Measurements from ENCODE around the gene CDK5RAP3. TPM values are rescaled to one million over a fixed set of nuclear protein-coding genes. Genes with fewer than 3 reads are reported as not detected.
"Not testable (repeated sequence)": the region's sequence is repeated elsewhere in the genome, so short reads cannot be mapped to it uniquely, and the experiment has no call there.

CDK5RAP3 gene
- total and polyA plus RNA-seq, 3 experiments from 2014 or later: 81.3 to 184 (median 178) TPM

GRCh38 chr17:47931848-47932247, 39.1 kb upstream of the CDK5RAP3 start:
- no peak for DNase-seq
- POLR2A ChIA-PET: interaction anchor here (0.6 kb wide), 2 partner anchors 32 to 213 kb away, joined by 3 to 5 read pairs; no protein-coding TSS in a partner anchor
- Histone ChIP-seq H3K4me1 (ENCODE audit: insufficient read depth, low read length) (no peaks in the 10 kb centered on the region), H3K9me3 (ENCODE audit: low read length) (no peaks in the 10 kb centered on the region), H3K4me3 (ENCODE audit: low read length) (no peak overlapping the region), H3K27me3 (ENCODE audit: insufficient read depth, low read length, poor library complexity, severe bottlenecking) (no peaks in the 10 kb centered on the region), H3K36me3 (ENCODE audit: insufficient read depth, low read length) (peaks cover 11% of the 10 kb centered on the region), H3K27ac (ENCODE audit: low read depth, low read length) (no peak overlapping the region)
- peak overlapping the region in 3 of 8 donors; percentile 11 to 32 (median 14) for H3K27ac Mint-ChIP-seq
- peaks cover 0 to 1% of the 10 kb centered on the region in 2 donors for H3K27me3 Mint-ChIP-seq
- H3K9me3 Mint-ChIP-seq: no peaks in the 10 kb centered on the region
- H3K4me1 Mint-ChIP-seq: no peaks in the 10 kb centered on the region
- H3K36me3 Mint-ChIP-seq: peaks cover 0 to 38% (median 14%) of the 10 kb centered on the region in 3 donors
- CTCF ChIA-PET: interaction anchor here (1.1 kb wide), 1 partner anchor 14 kb away, joined by 3 read pairs; no protein-coding TSS in a partner anchor
- no peak overlapping the region for H3K4me3 Mint-ChIP-seq

- DNase-seq: no peak
- Histone ChIP-seq H3K4me3 (ENCODE audit: low read length) (no peak overlapping the region), H3K27me3 (ENCODE audit: insufficient read depth, low read length, poor library complexity, severe bottlenecking) (no peaks in the 10 kb centered on the region), H3K4me1 (ENCODE audit: insufficient read depth, low read length) (no peaks in the 10 kb centered on the region), H3K9me3 (ENCODE audit: low read length) (no peaks in the 10 kb centered on the region), H3K27ac (ENCODE audit: low read depth, low read length) (no peak overlapping the region), H3K36me3 (ENCODE audit: insufficient read depth, low read length) (peaks cover 5% of the 10 kb centered on the region)
- no peak overlapping the region for H3K27ac Mint-ChIP-seq
- H3K9me3 Mint-ChIP-seq: no peaks in the 10 kb centered on the region
- ChIA-PET CTCF (interaction anchor here (1.2 kb wide), 1 partner anchor 12 kb away, joined by 4 read pairs; no protein-coding TSS in a partner anchor), POLR2A (no interaction called here)
- no peak overlapping the region for H3K4me3 Mint-ChIP-seq
- H3K27me3 Mint-ChIP-seq: peaks cover 0 to 1% of the 10 kb centered on the region in 2 donors
- H3K36me3 Mint-ChIP-seq: peaks cover 0 to 9% (median 5%) of the 10 kb centered on the region in 3 donors
- H3K4me1 Mint-ChIP-seq: no peaks in the 10 kb centered on the region
These were observed 36.1 kb upstream of the CDK5RAP3 start for GRCh38 chr17:47934856-47935255.

- H3K27ac ChIP-seq (ENCODE audit: low read depth, low read length); POLR2A ChIA-PET; H3K9me3 Mint-ChIP-seq; H3K4me3 ChIP-seq (ENCODE audit: low read length); H3K27me3 ChIP-seq (ENCODE audit: insufficient read depth, low read length, poor library complexity, severe bottlenecking); H3K27ac Mint-ChIP-seq; H3K4me1 ChIP-seq (ENCODE audit: insufficient read depth, low read length); DNase-seq; H3K36me3 ChIP-seq (ENCODE audit: insufficient read depth, low read length); H3K4me1 Mint-ChIP-seq; H3K4me3 Mint-ChIP-seq; H3K27me3 Mint-ChIP-seq; H3K36me3 Mint-ChIP-seq; H3K9me3 ChIP-seq (ENCODE audit: low read length): not testable (repeated sequence)
- CTCF ChIA-PET: interaction anchor here (0.7 to 1.2 kb wide), 3 partner anchors 11 to 15 kb away, joined by 3 to 4 read pairs (median 3); no protein-coding TSS in a partner anchor
These were observed 35.4 kb upstream of the CDK5RAP3 start for GRCh38 chr17:47935468-47935867.

GRCh38 chr17:47935961-47936360, 35.0 kb upstream of the CDK5RAP3 start:
- Mint-ChIP-seq H3K4me1 (peaks cover 3 to 7% (median 6%) of the 10 kb centered on the region in 3 donors), H3K27ac (no peak overlapping the region), H3K9me3 (no peaks in the 10 kb centered on the region), H3K4me3 (no peak overlapping the region), H3K27me3 (peaks cover 0 to under 1% of the 10 kb centered on the region in 2 donors), H3K36me3 (no peaks in the 10 kb centered on the region)
- H3K36me3 ChIP-seq (ENCODE audit: insufficient read depth, low read length): no peaks in the 10 kb centered on the region
- H3K4me1 ChIP-seq (ENCODE audit: insufficient read depth, low read length): peaks cover 3% of the 10 kb centered on the region
- ChIA-PET CTCF (interaction anchor here (0.7 to 1.8 kb wide), 5 partner anchors 11 to 35 kb away, joined by 3 to 7 read pairs (median 4); partner anchors contain the start of gene CDK5RAP3), POLR2A (no interaction called here)
- no peaks in the 10 kb centered on the region for H3K9me3 ChIP-seq (ENCODE audit: low read length)
- no peak overlapping the region for H3K27ac ChIP-seq (ENCODE audit: low read depth, low read length)
- no peaks in the 10 kb centered on the region for H3K27me3 ChIP-seq (ENCODE audit: insufficient read depth, low read length, poor library complexity, severe bottlenecking)
- no peak overlapping the region for H3K4me3 ChIP-seq (ENCODE audit: low read length)
- no peak for DNase-seq

DNA sequence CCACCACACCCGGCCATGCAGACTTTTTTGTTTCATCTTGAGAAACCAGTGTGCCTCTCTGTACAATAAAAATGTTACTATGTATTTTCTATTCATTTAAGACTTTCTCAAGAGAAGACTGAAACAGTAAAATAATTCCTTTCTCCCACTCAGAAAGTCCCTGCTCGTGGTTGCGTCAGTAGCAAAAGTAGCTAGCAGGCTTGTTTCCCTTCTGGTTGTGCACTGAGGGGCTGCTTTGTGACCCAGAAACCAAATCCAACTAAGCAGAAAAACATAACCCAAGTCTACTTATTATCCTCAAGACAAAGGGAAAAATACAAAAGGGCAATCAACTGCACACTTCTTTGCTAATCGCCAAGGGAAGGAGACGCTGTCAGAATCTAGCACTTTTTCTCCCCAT, 33.0 kb upstream of the CDK5RAP3 start:
- no peaks in the 10 kb centered on the region for H3K9me3 ChIP-seq (ENCODE audit: low read length)
- ChIA-PET POLR2A (no interaction called here), CTCF (interaction anchor here (1.8 kb wide), 1 partner anchor 9 kb away, joined by 7 read pairs; no protein-coding TSS in a partner anchor)
- H3K4me3 ChIP-seq (ENCODE audit: low read length): no peak overlapping the region
- Mint-ChIP-seq H3K9me3 (no peaks in the 10 kb centered on the region), H3K27me3 (no peaks in the 10 kb centered on the region), H3K4me3 (no peak overlapping the region), H3K4me1 (peaks cover 13 to 25% (median 21%) of the 10 kb centered on the region in 3 donors), H3K27ac (no peak overlapping the region), H3K36me3 (peaks cover 0 to 2% (median 0%) of the 10 kb centered on the region in 3 donors)
- H3K4me1 ChIP-seq (ENCODE audit: insufficient read depth, low read length): peaks cover 18% of the 10 kb centered on the region
- no peak for DNase-seq
- H3K27me3 ChIP-seq (ENCODE audit: insufficient read depth, low read length, poor library complexity, severe bottlenecking): no peaks in the 10 kb centered on the region
- H3K36me3 ChIP-seq (ENCODE audit: insufficient read depth, low read length): no peaks in the 10 kb centered on the region
- no peak overlapping the region for H3K27ac ChIP-seq (ENCODE audit: low read depth, low read length)

DNA sequence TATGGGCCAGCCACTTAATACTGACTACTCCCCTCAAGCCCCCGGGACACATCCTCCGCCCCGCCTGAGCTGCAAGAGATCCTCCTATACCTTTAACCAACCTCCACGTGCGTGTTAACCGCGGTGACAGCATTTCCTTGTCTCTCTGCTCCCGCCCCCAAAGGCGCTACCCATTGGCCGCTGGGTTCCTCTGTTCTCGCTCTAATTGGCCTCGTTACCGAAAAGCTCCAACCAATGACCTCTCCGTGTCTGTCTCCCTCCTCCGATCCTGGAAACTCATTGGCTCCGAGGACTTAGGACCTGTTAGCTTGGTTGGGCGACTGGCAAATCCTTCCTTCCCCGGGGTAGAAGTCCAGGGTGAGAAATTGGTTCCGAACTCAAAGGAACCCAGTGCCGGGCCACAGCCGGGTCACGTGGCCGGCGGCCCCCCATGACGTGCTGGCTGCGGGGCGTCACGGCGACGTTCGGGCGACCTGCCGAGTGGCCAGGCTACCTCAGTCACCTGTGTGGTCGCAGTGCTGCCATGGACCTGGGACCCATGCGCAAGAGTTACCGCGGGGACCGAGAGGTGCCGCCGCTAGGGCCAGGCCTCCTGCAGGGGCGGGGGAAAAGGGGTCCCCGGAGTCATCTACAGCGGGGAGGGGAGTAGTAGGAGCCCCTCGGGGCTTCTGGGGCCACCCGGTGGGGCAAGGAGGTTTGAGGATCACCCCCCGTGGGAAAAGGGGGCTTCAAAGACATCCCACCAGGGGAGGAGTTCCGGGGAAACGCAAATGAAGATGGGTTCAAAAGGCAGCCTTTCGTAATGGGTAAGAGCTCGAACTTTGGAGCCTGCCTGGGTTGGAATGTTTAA, 29.4 kb upstream of the CDK5RAP3 start, which contains the start of gene PNPO:
Gene PNPO (plus strand): TSS at position 326 of the 850 bp plus-strand sequence. CDS start 105 bp downstream, at position 431.
- H3K27me3 ChIP-seq (ENCODE audit: insufficient read depth, low read length, poor library complexity, severe bottlenecking): no peaks in the 10 kb centered on the region
- no peaks in the 10 kb centered on the region for H3K36me3 ChIP-seq (ENCODE audit: insufficient read depth, low read length)
- peak within 1 kb of the TSS; percentile 59 to 91 (median 86) for H3K4me3 Mint-ChIP-seq
- H3K4me1 Mint-ChIP-seq: peaks cover 33 to 57% (median 49%) of the 10 kb centered on the region in 3 donors
- no peaks in the 10 kb centered on the region for H3K9me3 ChIP-seq (ENCODE audit: low read length)
- ChIA-PET CTCF (interaction anchor here (0.7 to 3.4 kb wide), 9 partner anchors 9 to 84 kb away, joined by 3 to 24 read pairs (median 4); partner anchors contain the start of gene CDK5RAP3), POLR2A (interaction anchor here (0.6 to 1.5 kb wide), 8 partner anchors 8 to 165 kb away, joined by 3 to 17 read pairs (median 4); partner anchors contain the start of genes CDK5RAP3, LRRC46, MRPL10 and SP2)
- peak within 1 kb of the TSS; percentile 88 for H3K4me3 ChIP-seq (ENCODE audit: low read length)
- peak; percentile 88 to 96 (median 93) for DNase-seq
- H3K9me3 Mint-ChIP-seq: no peaks in the 10 kb centered on the region
- peak within 1 kb of the TSS; percentile 53 to 96 (median 92) for H3K27ac Mint-ChIP-seq
- peaks cover 0 to 17% (median 5%) of the 10 kb centered on the region in 3 donors for H3K36me3 Mint-ChIP-seq
- peaks cover 43% of the 10 kb centered on the region for H3K4me1 ChIP-seq (ENCODE audit: insufficient read depth, low read length)
- H3K27ac ChIP-seq (ENCODE audit: low read depth, low read length): peak within 1 kb of the TSS; percentile 81
- H3K27me3 Mint-ChIP-seq: no peaks in the 10 kb centered on the region

DNA sequence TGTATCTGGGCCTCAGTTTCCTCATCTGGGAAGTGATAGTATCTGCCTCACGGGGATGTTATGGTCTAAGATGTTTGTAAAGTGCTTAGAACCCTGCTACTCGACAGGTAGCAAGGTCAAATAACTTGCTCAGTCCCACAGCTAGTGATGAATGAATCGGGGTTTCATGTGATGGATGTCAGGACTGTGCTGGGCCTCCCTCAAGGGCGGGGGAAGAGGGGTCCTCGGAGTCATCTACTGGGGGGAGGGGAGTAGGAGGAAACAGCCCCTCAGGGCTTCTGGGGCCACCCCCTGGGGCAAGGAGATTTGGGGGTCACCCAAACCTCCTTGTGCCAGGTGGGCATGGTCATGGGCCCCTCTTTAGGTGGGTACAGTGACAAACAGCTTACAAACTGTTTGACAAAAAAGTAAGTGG, 28.8 kb upstream of the CDK5RAP3 start:
- ChIA-PET CTCF (interaction anchor here (0.7 to 3.4 kb wide), 5 partner anchors 9 to 75 kb away, joined by 3 to 24 read pairs (median 4); no protein-coding TSS in a partner anchor), POLR2A (interaction anchor here (0.8 to 1.5 kb wide), 2 partner anchors 8 to 165 kb away, joined by 4 to 5 read pairs; no protein-coding TSS in a partner anchor)
- H3K27ac Mint-ChIP-seq: peak overlapping the region; percentile 20 to 96 (median 92)
- peak overlapping the region; percentile 59 to 91 (median 86) for H3K4me3 Mint-ChIP-seq
- DNase-seq: no peak
- Histone ChIP-seq H3K4me3 (ENCODE audit: low read length) (peak overlapping the region; percentile 88), H3K9me3 (ENCODE audit: low read length) (no peaks in the 10 kb centered on the region), H3K27me3 (ENCODE audit: insufficient read depth, low read length, poor library complexity, severe bottlenecking) (no peaks in the 10 kb centered on the region), H3K27ac (ENCODE audit: low read depth, low read length) (peak overlapping the region; percentile 81), H3K4me1 (ENCODE audit: insufficient read depth, low read length) (peaks cover 49% of the 10 kb centered on the region), H3K36me3 (ENCODE audit: insufficient read depth, low read length) (no peaks in the 10 kb centered on the region)
- H3K9me3 Mint-ChIP-seq: no peaks in the 10 kb centered on the region
- peaks cover 0 to 22% (median 9%) of the 10 kb centered on the region in 3 donors for H3K36me3 Mint-ChIP-seq
- peaks cover 37 to 63% (median 53%) of the 10 kb centered on the region in 3 donors for H3K4me1 Mint-ChIP-seq
- H3K27me3 Mint-ChIP-seq: no peaks in the 10 kb centered on the region
